ENCODE measurements around the gene TPRA1. TPM values are rescaled to one million over a fixed set of nuclear protein-coding genes. Genes with fewer than 3 reads are reported as not detected.

The TPRA1 gene
- 15.1 TPM for total RNA-seq

- Histone ChIP-seq H3K4me1 (ENCODE audit: control insufficient read depth in 3 of 3, insufficient read depth in 3 of 3, low read length in 3 of 3) (peaks cover 34 to 41% (median 37%) of the 10 kb centered on the region in 3 donors), H3K9me3 (ENCODE audit: control insufficient read depth in 3 of 3, low read length in 3 of 3) (no peaks in the 10 kb centered on the region), H3K27me3 (ENCODE audit: control insufficient read depth in 3 of 3, insufficient read depth in 3 of 3, low read length in 3 of 3) (no peaks in the 10 kb centered on the region), H3K4me3 (ENCODE audit: low read length in 3 of 3) (peak within 1 kb of the TSS; percentile 82 to 90 (median 87)), H3K27ac (ENCODE audit: low read depth, low read length) (peak within 1 kb of the TSS; percentile 81), H3K36me3 (ENCODE audit: control insufficient read depth in 3 of 3, insufficient read depth in 3 of 3, low read length in 3 of 3) (peaks cover 0 to 6% (median 0%) of the 10 kb centered on the region in 3 donors), H3K9ac (ENCODE audit: low read depth in 1 of 3, low read length in 3 of 3) (peak within 1 kb of the TSS; percentile 92 to 96 (median 93))
Observed at GRCh38 chr3:127590593-127591465, at the start of gene TPRA1. TPRA1 (minus strand) TSS chr3:127590733; CDS start chr3:127580146, 10,587 bp downstream.

DNA sequence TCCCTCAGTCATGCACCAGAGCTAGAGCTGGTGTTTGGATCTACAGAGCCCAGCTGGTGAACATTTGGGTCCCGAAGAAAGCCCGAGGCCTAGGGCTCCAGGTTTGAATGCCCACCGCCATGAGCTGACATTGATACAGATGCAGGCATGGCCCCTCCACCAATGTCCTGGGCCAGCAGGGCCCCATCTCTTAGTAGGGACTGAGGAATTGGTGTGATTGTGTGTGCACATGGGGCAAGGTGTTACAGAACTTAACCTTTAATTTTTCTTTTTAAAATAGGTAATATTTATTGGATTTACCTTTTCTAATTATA lies 49.5 kb upstream of the TPRA1 start:
- no peaks in the 10 kb centered on the region for H3K4me1 ChIP-seq (ENCODE audit: control insufficient read depth in 3 of 3, insufficient read depth in 3 of 3, low read length in 3 of 3)

DNA sequence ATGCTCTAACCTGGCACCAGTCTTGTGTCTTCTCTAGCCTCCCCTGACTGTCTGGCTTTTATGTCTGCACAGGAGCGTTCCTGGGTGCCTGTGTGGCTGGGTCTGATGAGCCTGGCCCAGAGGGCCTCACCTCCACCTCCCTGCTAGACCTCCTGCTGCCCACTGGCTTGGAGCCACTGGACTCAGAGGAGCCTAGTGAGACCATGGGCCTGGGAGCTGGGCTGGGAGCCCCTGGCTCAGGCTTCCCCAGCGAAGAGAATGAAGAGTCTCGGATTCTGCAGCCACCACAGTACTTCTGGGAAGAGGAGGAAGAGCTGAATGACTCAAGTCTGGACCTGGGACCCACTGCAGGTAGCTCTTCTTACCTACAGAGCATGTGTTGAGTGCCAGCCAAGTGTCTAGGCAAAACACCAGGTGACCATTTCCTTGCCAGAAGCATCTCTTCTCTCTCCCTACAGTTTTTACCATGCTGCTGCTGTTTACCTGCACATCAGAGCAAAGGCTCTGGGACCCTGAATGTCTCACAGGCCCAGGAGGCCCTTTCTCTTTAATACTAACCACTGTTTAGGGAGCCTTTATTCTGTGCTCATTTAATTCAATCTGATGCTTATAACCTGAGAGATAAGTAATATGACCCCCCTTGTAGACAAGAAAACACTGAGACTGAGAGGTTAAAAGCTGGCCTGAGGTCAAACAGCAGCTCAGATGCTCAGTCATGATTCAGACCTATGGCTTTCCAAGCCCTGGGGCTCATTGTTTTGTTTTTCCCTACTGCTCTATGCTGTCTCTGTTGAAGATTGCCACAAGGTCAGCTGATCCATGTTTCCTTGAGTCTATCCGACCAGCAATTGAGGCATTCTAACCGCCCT lies 48.9 kb upstream of the TPRA1 start:
- Histone ChIP-seq H3K9me3 (ENCODE audit: control insufficient read depth in 3 of 3, low read length in 3 of 3) (no peaks in the 10 kb centered on the region), H3K4me1 (ENCODE audit: control insufficient read depth in 3 of 3, insufficient read depth in 3 of 3, low read length in 3 of 3) (no peaks in the 10 kb centered on the region), H3K27me3 (ENCODE audit: control insufficient read depth in 3 of 3, insufficient read depth in 3 of 3, low read length in 3 of 3) (peaks cover 0 to 5% (median 0%) of the 10 kb centered on the region in 3 donors), H3K9ac (ENCODE audit: low read depth in 1 of 3, low read length in 3 of 3) (no peak overlapping the region), H3K36me3 (ENCODE audit: control insufficient read depth in 3 of 3, insufficient read depth in 3 of 3, low read length in 3 of 3) (peaks cover 0 to under 1% (median 0%) of the 10 kb centered on the region in 3 donors), H3K4me3 (ENCODE audit: low read length in 3 of 3) (no peak overlapping the region), H3K27ac (ENCODE audit: low read depth, low read length) (no peak overlapping the region)

More for the DNA sequence above, 49.5 kb upstream of the TPRA1 start:
- no peak overlapping the region for H3K27ac ChIP-seq (ENCODE audit: low read depth, low read length)
- H3K9ac ChIP-seq (ENCODE audit: low read depth in 1 of 3, low read length in 3 of 3) = no peak overlapping the region
- H3K27me3 ChIP-seq (ENCODE audit: control insufficient read depth in 3 of 3, insufficient read depth in 3 of 3, low read length in 3 of 3) = peaks cover 0 to 5% (median 0%) of the 10 kb centered on the region in 3 donors
- peaks cover 0 to 4% (median 0%) of the 10 kb centered on the region in 3 donors for H3K36me3 ChIP-seq (ENCODE audit: control insufficient read depth in 3 of 3, insufficient read depth in 3 of 3, low read length in 3 of 3)
- H3K4me3 ChIP-seq (ENCODE audit: low read length in 3 of 3) = no peak overlapping the region
- no peaks in the 10 kb centered on the region for H3K9me3 ChIP-seq (ENCODE audit: control insufficient read depth in 3 of 3, low read length in 3 of 3)

DNA sequence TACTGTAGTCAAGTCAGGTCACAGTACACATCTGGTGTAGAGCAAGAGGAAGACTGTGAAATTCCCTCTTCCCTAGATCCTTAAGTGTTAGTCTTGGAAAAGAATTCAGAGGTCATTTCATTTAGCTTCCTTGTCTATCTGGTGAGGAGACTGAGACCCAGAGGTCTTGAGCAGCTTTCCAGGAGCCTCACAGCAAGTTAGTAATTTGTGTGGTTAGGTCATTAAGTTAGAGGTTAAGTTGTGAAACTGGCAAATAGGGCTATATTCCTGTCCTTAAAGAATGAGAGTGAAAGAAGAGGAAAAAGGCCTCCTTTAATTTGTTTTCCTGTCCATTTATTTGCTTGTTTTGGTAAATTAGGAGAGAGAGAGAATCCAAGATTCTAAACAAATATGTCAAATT lies 47.4 kb upstream of the TPRA1 start:
- no peak overlapping the region for H3K9ac ChIP-seq (ENCODE audit: low read depth in 1 of 3, low read length in 3 of 3)
- H3K27me3 ChIP-seq (ENCODE audit: control insufficient read depth in 3 of 3, insufficient read depth in 3 of 3, low read length in 3 of 3) = peaks cover 0 to 5% (median 0%) of the 10 kb centered on the region in 3 donors
- no peak overlapping the region for H3K27ac ChIP-seq (ENCODE audit: low read depth, low read length)
- no peaks in the 10 kb centered on the region for H3K36me3 ChIP-seq (ENCODE audit: control insufficient read depth in 3 of 3, insufficient read depth in 3 of 3, low read length in 3 of 3)
- no peaks in the 10 kb centered on the region for H3K9me3 ChIP-seq (ENCODE audit: control insufficient read depth in 3 of 3, low read length in 3 of 3)
- no peaks in the 10 kb centered on the region for H3K4me1 ChIP-seq (ENCODE audit: control insufficient read depth in 3 of 3, insufficient read depth in 3 of 3, low read length in 3 of 3)
- no peak overlapping the region for H3K4me3 ChIP-seq (ENCODE audit: low read length in 3 of 3)

- H3K9ac ChIP-seq (ENCODE audit: low read depth in 1 of 3, low read length in 3 of 3) = no peak overlapping the region
- H3K9me3 ChIP-seq (ENCODE audit: control insufficient read depth in 3 of 3, low read length in 3 of 3) = no peaks in the 10 kb centered on the region
- H3K27ac ChIP-seq (ENCODE audit: low read depth, low read length) = no peak overlapping the region
- peaks cover 0 to 5% (median 0%) of the 10 kb centered on the region in 3 donors for H3K27me3 ChIP-seq (ENCODE audit: control insufficient read depth in 3 of 3, insufficient read depth in 3 of 3, low read length in 3 of 3)
- H3K4me1 ChIP-seq (ENCODE audit: control insufficient read depth in 3 of 3, insufficient read depth in 3 of 3, low read length in 3 of 3) = no peaks in the 10 kb centered on the region
- H3K36me3 ChIP-seq (ENCODE audit: control insufficient read depth in 3 of 3, insufficient read depth in 3 of 3, low read length in 3 of 3) = no peaks in the 10 kb centered on the region
- no peak overlapping the region for H3K4me3 ChIP-seq (ENCODE audit: low read length in 3 of 3)
Observed at GRCh38 chr3:127637546-127637945, 47.0 kb upstream of the TPRA1 start.

- no peak overlapping the region for H3K9ac ChIP-seq (ENCODE audit: low read depth in 1 of 3, low read length in 3 of 3)
- peaks cover 4 to 10% (median 5%) of the 10 kb centered on the region in 3 donors for H3K27me3 ChIP-seq (ENCODE audit: control insufficient read depth in 3 of 3, insufficient read depth in 3 of 3, low read length in 3 of 3)
- H3K9me3 ChIP-seq (ENCODE audit: control insufficient read depth in 3 of 3, low read length in 3 of 3) = no peaks in the 10 kb centered on the region
- H3K4me1 ChIP-seq (ENCODE audit: control insufficient read depth in 3 of 3, insufficient read depth in 3 of 3, low read length in 3 of 3) = peaks cover 6 to 9% (median 8%) of the 10 kb centered on the region in 3 donors
- no peak overlapping the region for H3K27ac ChIP-seq (ENCODE audit: low read depth, low read length)
- H3K36me3 ChIP-seq (ENCODE audit: control insufficient read depth in 3 of 3, insufficient read depth in 3 of 3, low read length in 3 of 3) = no peaks in the 10 kb centered on the region
- no peak overlapping the region for H3K4me3 ChIP-seq (ENCODE audit: low read length in 3 of 3)
Observed at GRCh38 chr3:127634653-127635052, 44.1 kb upstream of the TPRA1 start.

- H3K9ac ChIP-seq (ENCODE audit: low read depth in 1 of 3, low read length in 3 of 3) = no peak overlapping the region
- no peaks in the 10 kb centered on the region for H3K9me3 ChIP-seq (ENCODE audit: control insufficient read depth in 3 of 3, low read length in 3 of 3)
Observed at GRCh38 chr3:127632035-127632820, 41.7 kb upstream of the TPRA1 start.

GRCh38 chr3:127630811-127631714 lies 40.5 kb upstream of the TPRA1 start:
- H3K27ac ChIP-seq (ENCODE audit: low read depth, low read length) = no peak overlapping the region
- no peak overlapping the region for H3K9ac ChIP-seq (ENCODE audit: low read depth in 1 of 3, low read length in 3 of 3)
- H3K9me3 ChIP-seq (ENCODE audit: control insufficient read depth in 3 of 3, low read length in 3 of 3) = no peaks in the 10 kb centered on the region
- no peak overlapping the region for H3K4me3 ChIP-seq (ENCODE audit: low read length in 3 of 3)
- H3K27me3 ChIP-seq (ENCODE audit: control insufficient read depth in 3 of 3, insufficient read depth in 3 of 3, low read length in 3 of 3) = peaks cover 4 to 10% (median 5%) of the 10 kb centered on the region in 3 donors
- H3K4me1 ChIP-seq (ENCODE audit: control insufficient read depth in 3 of 3, insufficient read depth in 3 of 3, low read length in 3 of 3) = peaks cover 8 to 15% (median 13%) of the 10 kb centered on the region in 3 donors
- H3K36me3 ChIP-seq (ENCODE audit: control insufficient read depth in 3 of 3, insufficient read depth in 3 of 3, low read length in 3 of 3) = no peaks in the 10 kb centered on the region

More at GRCh38 chr3:127632035-127632820, 41.7 kb upstream of the TPRA1 start:
- Histone ChIP-seq H3K27ac (ENCODE audit: low read depth, low read length) (no peak overlapping the region), H3K4me1 (ENCODE audit: control insufficient read depth in 3 of 3, insufficient read depth in 3 of 3, low read length in 3 of 3) (peaks cover 8 to 15% (median 13%) of the 10 kb centered on the region in 3 donors), H3K4me3 (ENCODE audit: low read length in 3 of 3) (no peak overlapping the region), H3K36me3 (ENCODE audit: control insufficient read depth in 3 of 3, insufficient read depth in 3 of 3, low read length in 3 of 3) (no peaks in the 10 kb centered on the region), H3K27me3 (ENCODE audit: control insufficient read depth in 3 of 3, insufficient read depth in 3 of 3, low read length in 3 of 3) (peaks cover 4 to 10% (median 5%) of the 10 kb centered on the region in 3 donors)
